Thymus (tissue), 11 donors: ENCODE results near the gene CGB5. TPM values are rescaled to one million over a fixed set of nuclear protein-coding genes. Genes with fewer than 3 reads are reported as not detected.
"Not testable (repeated sequence)": the region's sequence is repeated elsewhere in the genome, so short reads cannot be mapped to it uniquely, and the experiment has no call there.

Source experiments
- DNase-seq, 9 donors: peaks; one replicate each; pipeline ENCODE4 v3.0.0-alpha.2; 2013; ENCODE audit warnings: low spot score in 9 of 9, low read depth in 6 of 9, missing footprints in 1 of 9
- H3K27ac ChIP-seq, 2 donors: one replicate each; pipeline ENCODE4 v1.5.1; 2013; ENCODE audit warnings: control low read depth in 1 of 2, low read depth in 1 of 2, low read length in 1 of 2, mild to moderate bottlenecking in 1 of 2, moderate library complexity in 1 of 2
- H3K27me3 ChIP-seq, 2 donors: one replicate each; pipeline ENCODE4 v1.5.1; 2013; ENCODE audit warnings: low read length in 1 of 2; ENCODE audit not compliant: control insufficient read depth in 2 of 2, insufficient read depth in 1 of 2
- H3K36me3 ChIP-seq, 2 donors: one replicate each; pipeline ENCODE4 v1.5.1; 2013; ENCODE audit warnings: low read length in 1 of 2, mild to moderate bottlenecking in 1 of 2, moderate library complexity in 1 of 2; ENCODE audit not compliant: control insufficient read depth in 2 of 2, insufficient read depth in 2 of 2
- H3K4me1 ChIP-seq, 2 donors: one replicate each; pipeline ENCODE4 v1.5.1; 2013; ENCODE audit warnings: low read length in 2 of 2; ENCODE audit not compliant: control insufficient read depth in 2 of 2, insufficient read depth in 2 of 2
- H3K4me3 ChIP-seq, 2 donors: one replicate each; pipeline ENCODE4 v1.5.1; 2013; ENCODE audit warnings: low read length in 2 of 2, control low read depth in 1 of 2, mild to moderate bottlenecking in 1 of 2
- H3K9me3 ChIP-seq, 2 donors: one replicate each; pipeline ENCODE4 v1.5.1; 2013; ENCODE audit warnings: low read length in 1 of 2, mild to moderate bottlenecking in 1 of 2; ENCODE audit not compliant: control insufficient read depth in 2 of 2, insufficient read depth in 1 of 2
- WGBS: extraction: QIAGEN DNeasy Blood & Tissue Kit; methylation state at CpG from one replicate; pipeline ENCODE4 v1.1.7; 2013; 5-methylcytosine and 5-hydroxymethylcytosine counted together
- polyA plus RNA-seq: library from polyadenylated mRNA; stranded (reverse); fragments of 200-250 nt; gene quantifications from one replicate; pipeline ENCODE4 v1.2.3, GENCODE V29; 2013
- total RNA-seq: library from RNA; stranded (reverse); fragments of 120-200 nt; gene quantifications from one replicate; pipeline ENCODE4 v1.2.4, GENCODE V29; 2013
- donor health status: healthy.

CGB5 gene
- total and polyA plus RNA-seq, 2 donors = 0.19 to 0.98 TPM

- H3K9me3 ChIP-seq, H3K27me3 ChIP-seq, H3K4me1 ChIP-seq, H3K4me3 ChIP-seq, DNase-seq, H3K36me3 ChIP-seq, H3K27ac ChIP-seq: not testable (repeated sequence)
- WGBS = 84% methylated on average over 3 of the region's 4 CpGs
Measured at GRCh38 chr19:49049834-49050233, 6.2 kb downstream of the CGB5 start.

DNA sequence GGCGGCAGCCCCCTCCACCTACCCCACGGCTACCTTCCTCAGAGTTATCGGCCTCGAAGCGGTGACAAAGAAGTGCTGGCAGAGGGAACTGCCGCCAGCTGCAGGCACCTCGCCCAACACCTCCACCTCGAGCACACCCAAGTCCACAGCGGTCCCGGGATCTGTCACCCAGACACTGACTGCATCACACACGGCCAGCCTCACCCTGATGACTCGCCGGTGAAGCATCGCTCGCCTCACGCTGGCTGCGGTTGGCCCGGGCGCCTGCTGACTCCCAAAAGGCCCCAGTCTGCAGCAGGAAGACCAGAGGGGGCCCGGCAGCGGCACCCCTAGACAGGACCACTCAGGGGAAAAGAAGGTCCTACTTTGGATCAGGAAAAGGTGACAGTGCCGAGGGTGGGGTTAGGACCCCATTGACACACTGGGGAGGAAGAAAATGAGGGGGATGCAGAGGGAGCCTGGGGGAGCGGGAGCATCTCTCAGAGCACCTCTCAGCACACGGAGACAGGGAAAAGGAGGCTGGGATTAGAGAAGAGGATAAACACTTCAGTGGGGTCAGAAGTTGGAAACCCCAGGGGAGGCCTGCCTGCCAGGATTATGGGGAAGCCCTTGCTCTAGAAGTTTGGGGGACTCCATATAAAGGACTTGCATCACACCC lies 6.9 kb downstream of the CGB5 start:
- not testable (repeated sequence) for H3K4me3 ChIP-seq, H3K27ac ChIP-seq, H3K9me3 ChIP-seq, H3K4me1 ChIP-seq, H3K36me3 ChIP-seq, DNase-seq
- WGBS = 88% methylated on average over 24 of the region's 24 CpGs
- H3K27me3 ChIP-seq = peaks cover 3 to 11% of the 10 kb centered on the region in 2 donors

DNA sequence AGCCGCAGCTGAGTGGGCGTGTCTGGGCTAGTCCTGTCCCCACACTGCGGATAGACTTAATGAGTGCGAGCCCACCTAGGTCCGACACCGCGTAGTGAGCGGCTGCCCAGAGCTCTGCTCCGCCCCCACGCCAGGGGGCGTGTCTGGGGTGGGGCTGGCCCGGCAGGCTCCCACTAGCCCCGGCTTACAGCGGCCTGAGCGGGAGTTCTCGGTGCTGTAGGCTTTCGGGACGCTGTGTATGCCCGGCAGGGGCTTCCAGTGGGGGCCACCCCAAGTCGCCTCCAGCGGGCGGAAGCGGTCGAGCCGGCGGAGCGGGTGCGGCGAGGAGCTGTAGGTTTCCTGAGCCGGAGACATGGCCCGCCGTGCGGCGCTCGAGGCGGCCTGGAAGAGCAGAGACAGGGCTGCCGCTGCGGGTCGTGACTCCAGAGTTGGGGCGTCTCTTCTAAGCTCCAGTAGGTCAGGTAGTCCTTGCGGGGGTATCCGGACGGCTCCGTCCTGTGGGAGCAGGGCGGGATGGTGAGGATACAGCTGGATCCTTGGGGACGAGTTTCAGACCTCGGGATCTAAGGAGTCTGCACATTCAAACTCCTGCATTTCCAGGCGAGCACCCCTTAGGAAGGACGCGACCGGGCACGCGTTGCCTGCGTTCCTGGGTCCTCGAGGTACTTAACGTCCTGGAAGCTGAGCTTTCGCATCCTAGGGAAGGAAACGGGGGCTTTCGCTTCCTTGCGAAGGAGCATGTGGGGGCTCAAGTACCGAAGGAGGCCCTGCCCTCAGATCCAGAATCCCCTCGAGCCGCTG lies 12.7 kb downstream of the CGB5 start:
- WGBS = 1% methylated on average over 63 of the region's 63 CpGs
- peak in 4 of 9 donors; percentile 12 to 33 (median 22) for DNase-seq
- H3K27ac ChIP-seq = no peak overlapping the region

GRCh38 chr19:49056902-49057596 lies 13.4 kb downstream of the CGB5 start:
- Histone ChIP-seq H3K4me3 (peak overlapping the region in 1 of 2 donors; percentile 48), H3K27me3 (peaks cover 31 to 71% of the 10 kb centered on the region in 2 donors), H3K4me1 (peaks cover 0 to 20% of the 10 kb centered on the region in 2 donors)
- WGBS = 4% methylated on average over 34 of the region's 34 CpGs
- not testable (repeated sequence) for H3K27ac ChIP-seq, H3K36me3 ChIP-seq, H3K9me3 ChIP-seq, DNase-seq

More for the DNA sequence above, 12.7 kb downstream of the CGB5 start:
- H3K27me3 ChIP-seq = peaks cover 31 to 64% of the 10 kb centered on the region in 2 donors
- no peaks in the 10 kb centered on the region for H3K36me3 ChIP-seq
- peak overlapping the region; percentile 10 to 48 for H3K4me3 ChIP-seq
- H3K9me3 ChIP-seq = no peaks in the 10 kb centered on the region
- peaks cover 0 to 20% of the 10 kb centered on the region in 2 donors for H3K4me1 ChIP-seq

- H3K27ac ChIP-seq = no peak within 1 kb of the TSS
- H3K9me3 ChIP-seq = no peaks in the 10 kb centered on the region
- peak within 1 kb of the TSS in 1 of 2 donors; percentile 48 for H3K4me3 ChIP-seq
- 4% methylated on average over 38 of the region's 38 CpGs for WGBS
- peaks cover 31 to 78% of the 10 kb centered on the region in 2 donors for H3K27me3 ChIP-seq
- no peaks in the 10 kb centered on the region for H3K36me3 ChIP-seq
- no peak for DNase-seq
- peaks cover 0 to 20% of the 10 kb centered on the region in 2 donors for H3K4me1 ChIP-seq
Measured at GRCh38 chr19:49057636-49058234, 14.1 kb downstream of the CGB5 start, which contains the start of gene CGB7. CGB7 (minus strand) TSS chr19:49057749; CDS start chr19:49055375, 2,374 bp downstream.

DNA sequence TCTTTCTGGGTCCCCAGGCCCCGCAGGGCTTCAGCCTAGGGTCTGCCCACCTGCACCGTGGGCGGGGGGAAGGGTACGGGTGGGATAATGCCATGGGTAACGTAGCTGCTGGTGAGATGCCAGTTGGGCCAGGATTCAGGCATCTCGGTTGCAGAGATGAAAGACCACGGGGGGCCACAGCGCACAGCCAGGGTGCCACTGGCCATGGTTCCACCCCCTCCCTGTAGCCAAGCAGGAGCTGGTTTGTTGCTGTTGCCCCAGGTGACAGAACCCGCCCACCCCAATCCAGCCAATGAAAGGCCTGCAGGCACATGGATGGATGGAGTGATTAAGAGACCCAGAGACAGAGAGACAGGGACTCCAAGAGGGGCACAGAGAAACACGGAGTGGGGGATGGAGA lies 14.9 kb downstream of the CGB5 start:
- Histone ChIP-seq H3K36me3 (no peaks in the 10 kb centered on the region), H3K27ac (no peak overlapping the region), H3K9me3 (no peaks in the 10 kb centered on the region), H3K4me3 (no peak overlapping the region), H3K27me3 (peaks cover 31 to 87% of the 10 kb centered on the region in 2 donors), H3K4me1 (peaks cover 0 to 20% of the 10 kb centered on the region in 2 donors)
- WGBS = 54% methylated on average over 10 of the region's 10 CpGs
- DNase-seq = no peak

DNA sequence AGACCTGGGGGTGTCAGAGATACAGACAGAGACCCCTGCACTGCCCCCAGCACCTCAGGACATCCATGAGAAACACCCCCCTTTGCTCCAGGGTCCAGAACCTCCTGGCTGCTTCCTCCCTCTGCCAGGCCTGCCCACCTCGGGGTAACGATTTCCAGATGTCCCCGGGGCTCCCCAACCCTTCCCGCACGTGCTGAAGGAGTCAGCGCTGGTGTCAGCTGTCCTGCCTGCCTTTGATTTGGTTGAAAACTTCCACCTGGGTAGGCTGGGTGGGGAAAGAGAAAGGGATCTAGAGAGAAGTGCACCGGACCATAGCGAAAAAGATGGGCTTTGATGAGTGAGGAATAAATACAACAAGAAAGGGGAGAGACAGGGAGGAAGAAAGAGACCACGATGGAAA lies 15.4 kb downstream of the CGB5 start:
- Histone ChIP-seq H3K4me3 (no peak overlapping the region), H3K9me3 (no peaks in the 10 kb centered on the region), H3K4me1 (peaks cover 0 to 20% of the 10 kb centered on the region in 2 donors), H3K27me3 (peaks cover 33 to 92% of the 10 kb centered on the region in 2 donors), H3K36me3 (no peaks in the 10 kb centered on the region), H3K27ac (no peak overlapping the region)
- WGBS = 61% methylated on average over 9 of the region's 9 CpGs
- no peak for DNase-seq

DNA sequence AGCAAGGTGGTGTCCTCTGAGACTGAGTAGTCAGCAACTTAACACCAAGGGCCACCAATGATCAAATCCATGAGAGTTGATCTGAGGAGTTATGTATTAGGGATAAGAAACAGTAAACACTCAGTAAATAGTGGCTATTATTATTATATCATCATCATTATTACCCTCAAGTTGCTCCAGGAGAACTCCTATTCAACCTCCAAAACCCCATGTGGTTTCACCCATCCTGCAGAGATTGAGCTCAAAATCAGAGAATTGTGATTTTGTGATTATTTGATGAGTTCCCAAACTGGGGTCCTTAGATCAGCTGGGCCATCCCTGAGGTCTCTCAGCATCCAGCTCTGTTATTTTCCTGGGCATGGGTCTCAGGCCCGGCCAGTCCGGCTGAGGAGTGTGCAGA lies 17.4 kb downstream of the CGB5 start:
- Histone ChIP-seq H3K4me1 (peaks cover 0 to 18% of the 10 kb centered on the region in 2 donors), H3K27me3 (peaks cover 43 to 98% of the 10 kb centered on the region in 2 donors), H3K27ac (no peak overlapping the region), H3K9me3 (no peaks in the 10 kb centered on the region), H3K36me3 (no peaks in the 10 kb centered on the region), H3K4me3 (no peak overlapping the region)
- WGBS = 99% methylated on average over 2 of the region's 2 CpGs
- DNase-seq = no peak
